Suppressor macrophage (primary cell): ENCODE results near the gene ZSCAN25.
"Not testable (repeated sequence)": the region's sequence is repeated elsewhere in the genome, so short reads cannot be mapped to it uniquely, and the experiment has no call there.

Experiments
- DNase-seq, 4 experiments: peaks; one replicate each; pipeline ENCODE4 v3.0.0-alpha.2; 2020 to 2022
- total RNA-seq, 17 experiments: gene quantifications; one replicate each; lab custom pipeline; 2026; ENCODE audit warnings: mixed read lengths in 6 of 17, inconsistent platforms in 3 of 17; lab: John Stamatoyannopoulos, UW

ZSCAN25 gene
- total RNA-seq = 4.5 to 20.9 (median 13.9) reads per million in 17 experiments

GRCh38 chr7:99616359-99617191, at the start of gene ZSCAN25:
Gene ZSCAN25, plus strand, starts transcription at chr7:99616946. Its CDS starts 2,661 bp downstream, at chr7:99619607.
- DNase-seq = peak; percentile 88 to 95 (median 92)

GRCh38 chr7:99568770-99569169, 48.0 kb upstream of the ZSCAN25 start:
- DNase-seq = not testable (repeated sequence)

- DNase-seq = no peak
Measured at GRCh38 chr7:99571768-99572167, 45.0 kb upstream of the ZSCAN25 start.

- no peak for DNase-seq
Measured at GRCh38 chr7:99573257-99573656, 43.5 kb upstream of the ZSCAN25 start.

GRCh38 chr7:99576251-99576650, 40.5 kb upstream of the ZSCAN25 start:
- no peak for DNase-seq

- no peak for DNase-seq
Measured at GRCh38 chr7:99579281-99579955, 37.3 kb upstream of the ZSCAN25 start.

GRCh38 chr7:99579956-99580777, 36.6 kb upstream of the ZSCAN25 start:
- peak in 1 of 4 experiments; percentile 32 for DNase-seq

- not testable (repeated sequence) for DNase-seq
Measured at GRCh38 chr7:99580778-99581332, 35.9 kb upstream of the ZSCAN25 start.

GRCh38 chr7:99588868-99589267, 27.9 kb upstream of the ZSCAN25 start:
- no peak for DNase-seq

GRCh38 chr7:99594948-99595745, 21.6 kb upstream of the ZSCAN25 start:
- no peak for DNase-seq

- DNase-seq = no peak
Measured at GRCh38 chr7:99596408-99596955, 20.3 kb upstream of the ZSCAN25 start.

GRCh38 chr7:99597762-99598501, 18.8 kb upstream of the ZSCAN25 start, which contains the start of gene TMEM225B:
Gene TMEM225B, plus strand, starts transcription at chr7:99598267. Its CDS starts 6,122 bp downstream, at chr7:99604389.
- no peak for DNase-seq

GRCh38 chr7:99599836-99600235, 16.9 kb upstream of the ZSCAN25 start:
- DNase-seq = no peak

GRCh38 chr7:99601656-99602310, 15.0 kb upstream of the ZSCAN25 start:
- no peak for DNase-seq

GRCh38 chr7:99605527-99605926, 11.2 kb upstream of the ZSCAN25 start:
- DNase-seq = no peak

- no peak for DNase-seq
Measured at GRCh38 chr7:99606531-99606930, 10.2 kb upstream of the ZSCAN25 start.

- DNase-seq = no peak
Measured at GRCh38 chr7:99607548-99607947, 9.2 kb upstream of the ZSCAN25 start.

GRCh38 chr7:99614495-99614894, 2.3 kb upstream of the ZSCAN25 start:
- DNase-seq = no peak

- no peak for DNase-seq
Measured at GRCh38 chr7:99615989-99616358, 772 bp upstream of the ZSCAN25 start.

- no peak for DNase-seq
Measured at GRCh38 chr7:99617192-99617781, 541 bp downstream of the ZSCAN25 start.
